ENCODE data around the gene HRK.
"Not testable (repeated sequence)": the region's sequence is repeated elsewhere in the genome, so short reads cannot be mapped to it uniquely, and the experiment has no call there.

Gene HRK

GRCh38 chr12:116863275-116863767, 17.9 kb downstream of the HRK start:
- no peak for DNase-seq

GRCh38 chr12:116862167-116862566, 19.1 kb downstream of the HRK start:
- no peak for DNase-seq

- peak; percentile 86 for DNase-seq
Measured at GRCh38 chr12:116861320-116861719, 19.9 kb downstream of the HRK start.

GRCh38 chr12:116860263-116860662, 21.0 kb downstream of the HRK start:
- DNase-seq: no peak

- DNase-seq: no peak
Measured at GRCh38 chr12:116859079-116859478, 22.2 kb downstream of the HRK start.

- DNase-seq: no peak
Measured at GRCh38 chr12:116856729-116857128, 24.5 kb downstream of the HRK start.

GRCh38 chr12:116855744-116856470, 25.3 kb downstream of the HRK start:
- no peak for DNase-seq

- no peak for DNase-seq
Measured at GRCh38 chr12:116853507-116853906, 27.7 kb downstream of the HRK start.

- no peak for DNase-seq
Measured at GRCh38 chr12:116852303-116852702, 28.9 kb downstream of the HRK start.

- DNase-seq: no peak
Measured at GRCh38 chr12:116849216-116849615, 32.0 kb downstream of the HRK start.

- DNase-seq: no peak
Measured at GRCh38 chr12:116843085-116843484, 38.2 kb downstream of the HRK start.

GRCh38 chr12:116839287-116839830, 41.9 kb downstream of the HRK start:
- DNase-seq: no peak

GRCh38 chr12:116838365-116838764, 42.9 kb downstream of the HRK start:
- no peak for DNase-seq

GRCh38 chr12:116837097-116837496, 44.1 kb downstream of the HRK start:
- DNase-seq: no peak

GRCh38 chr12:116835484-116835883, 45.8 kb downstream of the HRK start:
- no peak for DNase-seq

- no peak for DNase-seq
Measured at GRCh38 chr12:116833474-116833873, 47.8 kb downstream of the HRK start.

GRCh38 chr12:116832353-116832752, 48.9 kb downstream of the HRK start:
- DNase-seq: no peak

- no peak for DNase-seq
Measured at GRCh38 chr12:116827432-116827831, 53.8 kb downstream of the HRK start.

- DNase-seq: no peak
Measured at GRCh38 chr12:116821291-116821690, 60.0 kb downstream of the HRK start.

- DNase-seq: no peak
Measured at GRCh38 chr12:116820064-116820656, 61.1 kb downstream of the HRK start.

- DNase-seq: peak; percentile 71
Measured at GRCh38 chr12:116818948-116819832, 62.1 kb downstream of the HRK start.

GRCh38 chr12:116818341-116818856, 62.8 kb downstream of the HRK start:
- DNase-seq: no peak

GRCh38 chr12:116814766-116815165, 66.5 kb downstream of the HRK start:
- DNase-seq: not testable (repeated sequence)

All from SHP77 treated with DMSO at 0.1 percent for 48 hours (cell line).